HG03064 (cell line): ENCODE results near the gene KCNIP1.
"Not testable (repeated sequence)": the region's sequence is repeated elsewhere in the genome, so short reads cannot be mapped to it uniquely, and the experiment has no call there.

Experiments
- ATAC-seq: cut with Tn5 transposase; IDR thresholded peaks from one replicate; pipeline ENCODE4 v1.9.1; 2021; ENCODE audit warnings: low read depth; ENCODE audit not compliant: unreplicated experiment

KCNIP1 gene

DNA sequence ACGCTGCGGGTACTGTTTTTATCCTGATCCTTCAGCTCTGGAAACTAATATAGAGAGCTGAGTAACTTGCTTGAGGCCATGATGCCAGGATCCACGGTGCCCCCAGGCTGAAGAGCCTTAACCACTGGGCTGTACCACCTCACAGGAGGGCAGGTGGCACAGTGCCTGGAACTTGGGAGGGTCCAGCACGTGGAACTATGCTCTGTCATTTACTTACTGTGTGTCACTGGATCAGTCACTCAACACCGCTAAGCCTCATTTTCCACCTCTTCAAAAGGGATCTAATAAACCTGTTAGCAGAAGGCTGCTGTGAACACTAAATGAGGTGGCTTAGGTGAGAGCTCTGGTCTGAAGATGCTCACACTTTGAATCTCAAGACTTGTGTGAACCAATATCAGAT is 29.6 kb downstream of the KCNIP1 start:
- no peak for ATAC-seq

DNA sequence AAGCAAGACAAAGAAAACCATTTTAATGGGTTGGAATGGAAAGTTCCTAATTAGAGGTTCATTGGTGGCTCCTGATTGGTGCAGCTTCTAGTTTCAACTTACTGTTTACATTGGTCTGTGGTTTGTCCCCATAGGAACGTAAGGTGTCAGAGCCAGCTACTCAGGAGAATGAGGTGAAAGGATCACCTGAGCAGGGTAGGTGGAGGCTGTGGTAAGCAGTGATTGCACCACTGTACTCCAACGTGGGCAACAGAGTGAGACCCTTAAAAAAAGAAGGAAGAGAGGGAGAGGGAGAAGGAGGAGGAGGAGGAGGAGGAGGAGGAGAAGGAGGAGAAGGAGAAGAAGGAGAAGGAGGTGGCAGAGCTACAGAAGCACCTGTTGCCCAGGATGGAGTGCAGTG is 30.4 kb downstream of the KCNIP1 start:
- no peak for ATAC-seq

- no peak for ATAC-seq
Measured at GRCh38 chr5:170534941-170535340, 31.1 kb downstream of the KCNIP1 start.

- ATAC-seq: no peak
Measured at GRCh38 chr5:170536525-170536924, 32.7 kb downstream of the KCNIP1 start.

GRCh38 chr5:170537451-170538095 is 33.8 kb downstream of the KCNIP1 start:
- ATAC-seq: no peak

DNA sequence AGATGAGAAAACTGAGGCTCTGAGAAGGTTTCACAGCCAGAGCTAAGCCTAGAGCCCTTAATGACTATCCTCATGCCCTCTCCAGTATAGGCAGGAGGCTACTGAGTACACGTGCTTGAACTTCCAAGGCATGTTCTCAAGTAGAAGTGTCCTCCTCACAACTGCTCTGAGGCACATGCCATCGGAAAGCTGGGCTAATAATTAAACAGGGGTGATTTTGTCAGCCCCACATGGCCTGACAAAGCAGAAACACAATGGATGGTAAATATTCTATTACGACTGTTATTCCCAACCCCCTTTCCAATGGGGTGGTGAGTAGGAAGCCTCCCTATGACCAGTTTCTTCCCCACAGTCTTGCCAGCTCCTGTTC is 34.3 kb downstream of the KCNIP1 start:
- no peak for ATAC-seq

GRCh38 chr5:170538696-170539586 is 35.1 kb downstream of the KCNIP1 start:
- no peak for ATAC-seq

DNA sequence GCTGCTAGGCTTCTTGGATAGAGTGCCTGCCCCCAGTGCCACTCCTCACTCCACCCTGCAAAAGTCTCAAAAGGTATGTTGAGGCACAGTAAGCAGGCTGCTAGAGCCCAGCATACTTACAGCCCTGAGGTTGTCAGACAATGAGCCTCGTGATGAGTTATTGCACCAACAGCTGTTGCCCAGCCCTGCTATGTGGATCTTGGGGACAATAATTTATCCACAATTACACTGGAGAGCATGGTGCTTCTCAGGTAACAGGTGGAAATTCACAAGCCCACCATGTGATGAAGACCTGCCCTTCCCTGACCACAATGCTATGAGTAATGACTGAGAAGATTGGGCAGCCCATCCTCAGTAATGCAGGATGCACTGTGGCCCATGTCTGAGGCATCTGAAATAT is 36.5 kb downstream of the KCNIP1 start:
- ATAC-seq: no peak

DNA sequence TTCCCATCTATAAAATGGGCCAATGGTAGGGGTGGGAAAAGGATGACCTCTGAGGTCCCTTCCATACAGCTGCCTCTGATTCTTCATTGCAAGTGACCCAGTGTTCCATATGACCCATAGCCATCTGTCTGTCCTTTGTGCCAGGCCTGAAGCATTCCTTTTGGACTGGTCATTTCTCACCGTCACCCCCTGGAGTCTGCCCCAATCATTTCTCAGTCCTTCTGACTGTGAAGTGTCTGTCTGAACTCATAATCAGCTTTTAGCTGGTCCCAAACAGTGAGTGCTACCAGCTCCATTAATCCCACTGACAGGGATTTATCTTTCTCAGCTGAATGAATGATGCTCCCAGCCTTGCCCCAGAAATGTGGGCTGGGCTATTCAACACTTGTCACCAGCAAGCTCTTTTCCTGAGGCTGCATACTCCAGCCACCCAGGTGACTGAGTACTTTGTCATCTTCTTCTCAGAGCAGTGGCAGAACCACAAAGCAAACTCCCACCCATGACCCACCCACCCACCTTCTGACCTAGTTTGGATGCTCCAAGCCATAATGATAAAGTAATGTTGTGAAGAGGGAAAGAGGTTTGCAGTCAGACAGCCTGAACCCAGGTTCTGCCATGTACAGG is 37.4 kb downstream of the KCNIP1 start:
- no peak for ATAC-seq

- no peak for ATAC-seq
Measured at GRCh38 chr5:170542691-170543293, 39.0 kb downstream of the KCNIP1 start.

GRCh38 chr5:170545313-170545712 is 41.5 kb downstream of the KCNIP1 start:
- no peak for ATAC-seq

- ATAC-seq: no peak
Measured at GRCh38 chr5:170545811-170546210, 42.0 kb downstream of the KCNIP1 start.

- no peak for ATAC-seq
Measured at GRCh38 chr5:170546282-170546681, 42.5 kb downstream of the KCNIP1 start.

GRCh38 chr5:170550382-170550781 is 46.6 kb downstream of the KCNIP1 start:
- not testable (repeated sequence) for ATAC-seq

DNA sequence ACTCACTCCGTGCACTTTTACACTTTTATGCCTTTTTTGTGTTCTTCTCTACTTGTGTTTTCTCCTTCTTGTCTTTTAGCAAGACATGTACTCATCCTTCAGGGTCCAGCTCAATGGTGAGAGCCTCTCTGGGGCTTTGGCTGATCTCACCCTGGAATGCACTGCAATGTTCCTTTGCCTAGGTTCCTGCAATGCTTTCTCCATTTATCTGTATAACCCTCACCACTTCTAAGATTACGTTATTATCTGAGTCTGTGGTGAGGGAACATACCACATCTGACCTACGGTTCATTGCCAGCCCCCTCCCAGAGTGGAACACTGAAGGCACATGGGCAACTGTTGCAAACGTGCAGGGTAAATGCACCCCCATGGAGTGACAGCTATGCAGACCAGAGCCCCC is 47.3 kb downstream of the KCNIP1 start:
- ATAC-seq: no peak

DNA sequence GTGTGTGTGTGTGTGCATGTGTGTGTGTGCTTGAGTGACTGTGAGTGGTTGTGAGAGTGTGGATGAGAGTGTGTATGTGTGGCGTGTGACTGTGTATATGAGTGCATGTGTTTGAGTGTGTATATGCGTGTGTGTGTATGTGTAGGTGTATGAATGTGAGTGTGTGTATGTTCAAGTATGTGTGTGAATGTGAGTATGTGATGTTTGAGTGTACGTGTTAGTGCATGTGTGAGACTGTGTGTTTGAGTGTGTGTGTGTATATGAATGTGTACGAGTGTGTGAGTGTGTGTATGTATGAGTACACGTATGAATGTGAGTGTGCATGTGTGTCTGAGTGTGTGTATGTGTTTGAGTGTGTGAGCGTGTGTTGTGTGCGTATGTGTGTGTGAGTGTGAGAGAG is 47.8 kb downstream of the KCNIP1 start:
- no peak for ATAC-seq

GRCh38 chr5:170552621-170553115 is 48.8 kb downstream of the KCNIP1 start:
- no peak for ATAC-seq

DNA sequence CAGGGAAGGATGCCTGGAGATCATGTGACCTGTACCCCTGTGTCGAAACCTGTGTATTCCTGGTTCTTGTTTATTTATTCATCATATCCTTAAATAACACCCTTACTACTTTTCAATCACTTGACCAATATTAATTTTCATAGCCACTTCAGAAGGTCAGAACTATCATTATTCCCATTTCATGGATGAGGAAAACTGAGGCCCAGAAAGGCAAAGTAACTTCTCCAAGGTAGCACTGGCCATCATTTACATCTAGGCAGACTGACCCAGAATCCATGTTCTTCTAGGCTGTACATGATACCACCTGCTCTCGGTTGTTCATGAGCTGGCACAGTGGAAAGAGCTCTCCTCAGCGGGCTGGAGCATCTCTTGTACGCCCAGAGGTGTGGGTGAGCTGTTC is 49.4 kb downstream of the KCNIP1 start:
- no peak for ATAC-seq

DNA sequence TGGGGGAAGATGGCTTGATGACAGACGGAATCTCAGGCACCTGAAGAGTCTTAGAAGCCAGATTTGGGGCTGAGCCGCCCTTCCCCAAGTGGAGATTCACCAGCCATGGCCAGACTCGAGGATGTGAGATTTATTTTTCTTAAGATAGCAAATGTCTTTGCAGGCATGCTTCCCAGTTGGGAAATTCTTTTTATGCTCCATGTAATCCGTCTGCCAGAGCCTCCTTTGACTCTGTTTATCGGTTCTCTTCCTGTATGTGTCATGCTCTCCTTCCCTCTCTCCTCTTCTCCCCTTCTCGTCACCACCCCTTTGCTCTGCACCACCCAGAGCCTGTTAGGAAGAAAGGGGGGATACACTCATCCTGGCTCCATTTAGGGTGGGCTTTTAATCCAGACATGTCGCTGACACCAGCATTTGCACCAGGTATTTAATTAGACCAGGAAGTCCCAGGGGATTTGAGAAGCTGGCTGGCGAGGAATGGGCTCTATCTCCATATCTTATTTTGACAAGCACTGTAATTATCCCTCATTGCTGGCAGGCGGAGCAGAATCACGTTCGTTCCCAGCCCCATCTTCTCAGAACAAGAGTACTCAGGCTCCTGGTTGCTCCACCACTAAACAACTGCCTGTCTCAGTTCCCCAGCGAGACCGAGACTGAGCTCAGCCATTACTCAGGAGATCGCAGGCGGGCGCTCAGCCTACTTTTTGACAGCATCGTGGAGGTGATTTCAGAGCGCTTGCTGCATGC is 50.9 kb downstream of the KCNIP1 start:
- no peak for ATAC-seq

DNA sequence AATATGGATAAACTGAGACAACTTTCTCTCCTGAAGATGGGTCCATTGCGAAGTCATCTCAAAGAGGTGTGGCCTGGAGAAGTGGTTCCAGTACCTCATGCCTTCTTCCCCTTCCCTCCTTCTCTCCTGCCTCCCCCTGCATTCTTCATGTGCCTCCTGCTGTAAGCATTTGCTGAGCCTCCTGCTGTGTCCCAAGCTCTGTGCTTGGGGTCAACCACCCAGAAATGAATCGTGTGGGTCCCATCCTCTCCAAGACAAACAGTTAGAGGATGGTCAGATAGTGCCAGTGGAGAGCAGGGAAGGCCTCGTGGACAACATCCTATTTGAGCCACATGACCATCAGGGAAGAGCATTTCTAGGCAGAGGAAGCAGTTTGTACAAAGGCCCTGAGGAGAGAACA is 53.5 kb downstream of the KCNIP1 start:
- no peak for ATAC-seq
